SU-DHL-6 (cell line): ENCODE data around the gene PID1.

Experiments
- H2AFZ ChIP-seq: fragments of 200-600 bp; sonication (generic); 2 replicates; pipeline ENCODE4 v1.6.1; 2014; ENCODE audit warnings: low read depth, mild to moderate bottlenecking, moderate library complexity, mixed read lengths, antibody characterized with exemption, low read length; ENCODE audit not compliant: severe bottlenecking
- H3F3A ChIP-seq: fragments of 200-600 bp; shearing (Covaris generic); 2 replicates; pipeline ENCODE4 v1.6.0; 2016; ENCODE audit warnings: antibody characterized with exemption, mild to moderate bottlenecking; ENCODE audit not compliant: insufficient read depth
- H3K27ac ChIP-seq: fragments of 200-600 bp; sonication (generic); 2 replicates; pipeline ENCODE4 v1.5.1; 2016; ENCODE audit warnings: low read depth, mild to moderate bottlenecking, low read length, moderate library complexity, mixed read lengths
- H3K27me3 ChIP-seq: fragments of 200-600 bp; sonication (generic), shearing (Covaris generic); 2 replicates; pipeline ENCODE4 v1.6.0; 2014; ENCODE audit warnings: mild to moderate bottlenecking, low read length
- H3K36me3 ChIP-seq: fragments of 200-600 bp; sonication (generic); 2 replicates; pipeline ENCODE4 v1.6.1; 2014; ENCODE audit warnings: mild to moderate bottlenecking, low read length, mixed read lengths
- H3K4me2 ChIP-seq: fragments of 300-600, 200-600 bp; shearing (Covaris generic), sonication (generic); 2 replicates; pipeline ENCODE4 v1.6.0; 2014; ENCODE audit warnings: low read length, low read depth, mild to moderate bottlenecking; ENCODE audit not compliant: poor library complexity, severe bottlenecking
- H3K4me3 ChIP-seq: fragments of 200-600 bp; sonication (generic); 2 replicates; pipeline ENCODE4 v1.5.1; 2014; ENCODE audit warnings: antibody characterized with exemption, low read length, mild to moderate bottlenecking, mixed read lengths; ENCODE audit not compliant: insufficient read depth, poor library complexity, severe bottlenecking
- H3K79me2 ChIP-seq: fragments of 200-600 bp; sonication (generic); 2 replicates; pipeline ENCODE4 v1.6.1; 2014; ENCODE audit warnings: mild to moderate bottlenecking, low read length, moderate library complexity; ENCODE audit not compliant: insufficient read depth
- H3K9ac ChIP-seq: fragments of 200-600 bp; sonication (generic); 2 replicates; pipeline ENCODE4 v1.7.0; 2014; ENCODE audit warnings: mild to moderate bottlenecking, low read length
- H3K9me2 ChIP-seq: fragments of 200-600 bp; sonication (generic); replicated peaks from 2 replicates; pipeline ENCODE4 v1.6.1; 2014; ENCODE audit warnings: low read length; ENCODE audit not compliant: insufficient read depth
- H3K9me3 ChIP-seq: fragments of 200-600 bp; sonication (generic); 2 replicates; pipeline ENCODE4 v1.6.1; 2014; ENCODE audit warnings: low read length, mixed read lengths; ENCODE audit not compliant: insufficient read depth
- H4K20me1 ChIP-seq: fragments of 200-600 bp; sonication (generic); 2 replicates; pipeline ENCODE4 v1.6.1; 2014; ENCODE audit warnings: low read depth, mild to moderate bottlenecking, antibody characterized with exemption, low read length, moderate library complexity, mixed read lengths
- CTCF ChIP-seq: fragments of 200-600 bp; sonication (generic); IDR thresholded peaks from one replicate; pipeline ENCODE4 v1.5.1; 2017; ENCODE audit warnings: antibody characterized with exemption, mild to moderate bottlenecking, low read length, moderate library complexity; ENCODE audit not compliant: insufficient read depth, poor library complexity, severe bottlenecking
- EZH2phosphoT487 ChIP-seq: fragments of 200-600 bp; sonication (generic), shearing (Covaris generic); conservative IDR thresholded peaks from 2 replicates; pipeline ENCODE4 v1.6.1; 2018; ENCODE audit warnings: mild to moderate bottlenecking, antibody characterized with exemption, low read length, moderate library complexity, mixed read lengths

Gene PID1

GRCh38 chr2:229044581-229044980 is 226.5 kb downstream of the PID1 start:
- no peak overlapping the region for H3K9ac ChIP-seq
- TF ChIP-seq CTCF (no peak), EZH2phosphoT487 (no peak)
- no peak overlapping the region for H2AFZ ChIP-seq
- no peaks in the 10 kb centered on the region for H3K36me3 ChIP-seq
- H3K27ac ChIP-seq = no peak overlapping the region
- H3F3A ChIP-seq = no peaks in the 10 kb centered on the region
- H3K9me2 ChIP-seq = no peaks in the 10 kb centered on the region
- no peaks in the 10 kb centered on the region for H3K79me2 ChIP-seq
- H3K27me3 ChIP-seq = no peaks in the 10 kb centered on the region
- H3K4me3 ChIP-seq = no peak overlapping the region
- H4K20me1 ChIP-seq = no peaks in the 10 kb centered on the region
- no peak overlapping the region for H3K4me2 ChIP-seq
- H3K9me3 ChIP-seq = no peaks in the 10 kb centered on the region

GRCh38 chr2:229043681-229044080 is 227.4 kb downstream of the PID1 start:
- Histone ChIP-seq H3K4me3 (no peak overlapping the region), H2AFZ (no peak overlapping the region), H3K36me3 (no peaks in the 10 kb centered on the region), H3K27me3 (no peaks in the 10 kb centered on the region), H3K79me2 (no peaks in the 10 kb centered on the region), H3K9ac (no peak overlapping the region), H3K27ac (no peak overlapping the region), H3K4me2 (no peak overlapping the region), H3K9me2 (no peaks in the 10 kb centered on the region), H3K9me3 (no peaks in the 10 kb centered on the region), H4K20me1 (no peaks in the 10 kb centered on the region), H3F3A (no peaks in the 10 kb centered on the region)
- TF ChIP-seq CTCF (no peak), EZH2phosphoT487 (no peak)

GRCh38 chr2:229042349-229042748 is 228.7 kb downstream of the PID1 start:
- no peak overlapping the region for H3K9ac ChIP-seq
- H3K4me3 ChIP-seq = no peak overlapping the region
- H2AFZ ChIP-seq = no peak overlapping the region
- no peaks in the 10 kb centered on the region for H3F3A ChIP-seq
- no peaks in the 10 kb centered on the region for H4K20me1 ChIP-seq
- no peaks in the 10 kb centered on the region for H3K9me2 ChIP-seq
- no peaks in the 10 kb centered on the region for H3K79me2 ChIP-seq
- no peaks in the 10 kb centered on the region for H3K9me3 ChIP-seq
- H3K4me2 ChIP-seq = no peak overlapping the region
- TF ChIP-seq CTCF (no peak), EZH2phosphoT487 (no peak)
- no peaks in the 10 kb centered on the region; the same call in 1 of the 2 replicates for H3K27me3 ChIP-seq
- H3K27ac ChIP-seq = no peak overlapping the region
- H3K36me3 ChIP-seq = no peaks in the 10 kb centered on the region

- TF ChIP-seq CTCF (no peak), EZH2phosphoT487 (no peak)
- Histone ChIP-seq H3K9me3 (no peaks in the 10 kb centered on the region), H3K27ac (no peak overlapping the region), H3K9me2 (no peaks in the 10 kb centered on the region), H3K4me2 (no peak overlapping the region), H3K36me3 (no peaks in the 10 kb centered on the region), H2AFZ (no peak overlapping the region), H3K4me3 (no peak overlapping the region), H3F3A (no peaks in the 10 kb centered on the region), H3K9ac (no peak overlapping the region), H3K79me2 (no peaks in the 10 kb centered on the region), H4K20me1 (no peaks in the 10 kb centered on the region), H3K27me3 (no peaks in the 10 kb centered on the region; the same call in 1 of the 2 replicates)
Measured at GRCh38 chr2:229041691-229042090, 229.4 kb downstream of the PID1 start.
